SK-N-SH (cell line): ENCODE data around the gene PRRC2A. TPM values are rescaled to one million over a fixed set of nuclear protein-coding genes. Genes with fewer than 3 reads are reported as not detected.
A peak's percentile ranks its signal among the peaks of the same experiment; 100 is the strongest.

ENCODE experiments used
- CTCF ChIA-PET: fragments of 300-600, 350-600 bp; formaldehyde crosslinking; extraction: SDS; loops from one replicate; lab custom pipeline; 2021; lab: Yijun Ruan, JAX
- POLR2A ChIA-PET: fragments of 350-600 bp; sonication (Branson Sonifier 250); formaldehyde crosslinking; extraction: SDS; loops from one replicate; lab custom pipeline; 2020; ENCODE audit warnings: antibody characterized with exemption, inconsistent platforms; lab: Yijun Ruan, JAX
- DNase-seq: peaks from one replicate; pipeline ENCODE4 v3.0.0; 2012
- H2AFZ ChIP-seq: fragments of 200-600 bp; sonication (generic); 2 replicates; pipeline ENCODE4 v1.8.1; 2016; ENCODE audit warnings: antibody characterized with exemption, mild to moderate bottlenecking, low read depth
- H3F3A ChIP-seq: fragments of 200-600 bp; sonication (generic); replicated peaks from 2 replicates; pipeline ENCODE3; 2016; ENCODE audit warnings: antibody characterized with exemption, mild to moderate bottlenecking; ENCODE audit not compliant: insufficient read depth
- H3K27ac ChIP-seq, 2 experiments: fragments of 200-500 bp in 1 of 2; fragments of 200-600 bp in 1 of 2; sonication (Bioruptor generic) in 1 of 2; sonication (generic), shearing (Covaris generic) in 1 of 2; 2 replicates each; pipeline versions ENCODE4 v1.5.1 to v1.6.1; 2014 to 2016; ENCODE audit warnings: low read depth in 2 of 2, inconsistent platforms in 1 of 2, low read length in 1 of 2, mild to moderate bottlenecking in 1 of 2, mixed read lengths in 1 of 2
- H3K27me3 ChIP-seq: fragments of 200-600 bp; sonication (generic), shearing (Covaris generic); 2 replicates; pipeline ENCODE4 v1.6.1; 2016; ENCODE audit warnings: mixed run types; ENCODE audit not compliant: insufficient read depth
- H3K36me3 ChIP-seq, 2 experiments: fragments of 200-500 bp in 1 of 2; fragments of 200-600 bp in 1 of 2; sonication (Bioruptor generic) in 1 of 2; sonication (generic) in 1 of 2; replicated peaks in 1 of 2; 2 replicates each; pipeline versions ENCODE3 to v1.5.1; 2014 to 2016; ENCODE audit warnings: low read length in 1 of 2, mild to moderate bottlenecking in 1 of 2; ENCODE audit not compliant: insufficient read depth in 2 of 2, control insufficient read depth in 1 of 2
- H3K4me1 ChIP-seq, 2 experiments: fragments of 200-500 bp in 1 of 2; fragments of 200-600 bp in 1 of 2; sonication (Bioruptor generic) in 1 of 2; sonication (generic), shearing (Covaris generic) in 1 of 2; 2 replicates each; pipeline versions ENCODE4 v1.5.1 to v1.6.1; 2014 to 2016; ENCODE audit warnings: low read depth in 1 of 2, low read length in 1 of 2, mixed run types in 1 of 2; ENCODE audit not compliant: insufficient read depth in 2 of 2, control insufficient read depth in 1 of 2
- H3K4me2 ChIP-seq: fragments of 200-600 bp; sonication (generic), shearing (Covaris generic); 2 replicates; pipeline ENCODE4 v1.6.1; 2017; ENCODE audit warnings: mixed run types
- H3K4me3 ChIP-seq, 2 experiments: fragments of 200-500 bp in 1 of 2; fragments of 200-600 bp in 1 of 2; sonication (Bioruptor generic) in 1 of 2; sonication (generic), shearing (Covaris generic) in 1 of 2; 2 replicates each; pipeline versions ENCODE4 v1.5.1 to v1.8.1; 2014 to 2016; ENCODE audit warnings: low read depth in 2 of 2, inconsistent platforms in 1 of 2, low read length in 1 of 2, mild to moderate bottlenecking in 1 of 2, mixed read lengths in 1 of 2, moderate library complexity in 1 of 2
- H3K79me2 ChIP-seq: fragments of 200-600 bp; sonication (generic); 2 replicates; pipeline ENCODE4 v1.8.1; 2017; ENCODE audit warnings: mild to moderate bottlenecking; ENCODE audit not compliant: insufficient read depth
- H3K9ac ChIP-seq: fragments of 200-600 bp; sonication (generic); 2 replicates; pipeline ENCODE4 v1.6.1; 2017; ENCODE audit warnings: mixed run types
- H3K9me2 ChIP-seq: fragments of 200-600 bp; sonication (generic); 2 replicates; pipeline ENCODE4 v1.6.1; 2017; ENCODE audit warnings: mixed run types
- H3K9me3 ChIP-seq: fragments of 200-600 bp; sonication (generic); 2 replicates; pipeline ENCODE4 v1.6.1; 2017; ENCODE audit warnings: mixed run types, mild to moderate bottlenecking, moderate library complexity
- H4K20me1 ChIP-seq: fragments of 200-600 bp; sonication (generic); 2 replicates; pipeline ENCODE4 v1.6.1; 2017; ENCODE audit warnings: mild to moderate bottlenecking, mixed run types; ENCODE audit not compliant: insufficient read depth
- CHD2 ChIP-seq: fragments of 150-350 bp; IDR thresholded peaks from 2 replicates; pipeline ENCODE4 v1.6.1; 2018; ENCODE audit warnings: low read length; ENCODE audit not compliant: partially characterized antibody
- ELF1 ChIP-seq: IDR thresholded peaks from 2 replicates; pipeline ENCODE4 v1.4.0; 2012
- FOSL2 ChIP-seq: IDR thresholded peaks from 2 replicates; pipeline ENCODE4 v1.4.0; 2012; ENCODE audit warnings: low read depth, mild to moderate bottlenecking, moderate library complexity, borderline replicate concordance
- FOXM1 ChIP-seq: IDR thresholded peaks from 2 replicates; pipeline ENCODE4 v1.4.0; 2012; ENCODE audit warnings: low read depth, mild to moderate bottlenecking
- GABPA ChIP-seq: IDR thresholded peaks from 2 replicates; pipeline ENCODE4 v1.4.0; 2012; ENCODE audit warnings: low read depth, mild to moderate bottlenecking
- IRF3 ChIP-seq: fragments of 150-350 bp; IDR thresholded peaks from 2 replicates; pipeline ENCODE4 v1.6.1; 2016; ENCODE audit warnings: mild to moderate bottlenecking, low read depth, low read length
- JUND ChIP-seq: IDR thresholded peaks from 2 replicates; pipeline ENCODE4 v1.4.0; 2012
- MEF2A ChIP-seq: IDR thresholded peaks from 2 replicates; pipeline ENCODE4 v1.4.0; 2012; ENCODE audit warnings: low read depth, borderline replicate concordance
- MXI1 ChIP-seq: IDR thresholded peaks from 2 replicates; pipeline ENCODE4 v1.6.1; 2012; ENCODE audit warnings: mild to moderate bottlenecking, low read depth, low read length, improper control_type of control experiment
- NFIC ChIP-seq: IDR thresholded peaks from 2 replicates; pipeline ENCODE4 v1.4.0; 2012; ENCODE audit warnings: borderline replicate concordance
- RAD21 ChIP-seq: IDR thresholded peaks from 2 replicates; pipeline ENCODE4 v1.6.1; 2012; ENCODE audit warnings: mild to moderate bottlenecking, low read length
- RFX5 ChIP-seq: IDR thresholded peaks from 2 replicates; pipeline ENCODE4 v1.6.1; 2012; ENCODE audit warnings: mild to moderate bottlenecking, improper control_type of control experiment, low read length
- SIN3A ChIP-seq: IDR thresholded peaks from 2 replicates; pipeline ENCODE4 v1.6.1; 2012; ENCODE audit warnings: low read depth, mild to moderate bottlenecking, low read length, moderate library complexity, borderline replicate concordance
- SMC3 ChIP-seq: IDR thresholded peaks from 2 replicates; pipeline ENCODE4 v1.6.1; 2012; ENCODE audit warnings: low read depth, low read length, improper control_type of control experiment
- TAF1 ChIP-seq: IDR thresholded peaks from 2 replicates; pipeline ENCODE4 v1.6.1; 2012; ENCODE audit warnings: low read depth, mild to moderate bottlenecking, low read length, moderate library complexity, borderline replicate concordance
- TEAD4 ChIP-seq: IDR thresholded peaks from 2 replicates; pipeline ENCODE4 v1.4.0; 2012; ENCODE audit warnings: mild to moderate bottlenecking, borderline replicate concordance; ENCODE audit not compliant: insufficient read depth
- YY1 ChIP-seq: IDR thresholded peaks from 2 replicates; pipeline ENCODE4 v1.4.0; 2012; ENCODE audit warnings: low read depth, mild to moderate bottlenecking
- ZBTB33 ChIP-seq: IDR thresholded peaks from 2 replicates; pipeline ENCODE4 v1.4.0; 2012; ENCODE audit warnings: low read depth, borderline replicate concordance
- WGBS: methylation state at CpG from one replicate; pipeline ENCODE4 v1.1.6; 2017; ENCODE audit warnings: low lambda C conversion rate; 5-methylcytosine and 5-hydroxymethylcytosine counted together
- polyA plus RNA-seq, 3 experiments: library from polyadenylated mRNA; depleted of rRNA; stranded (reverse); fragments of >200 nt; gene quantifications; 2 replicates each; pipeline ENCODE4 v1.2.3, GENCODE V29; 2012

PRRC2A gene
- polyA plus RNA-seq, 1 of the 3 experiments (the other 2 are of a cell fraction): 76.1 TPM

- TF ChIP-seq SIN3A (peak; percentile 82; the same call in 1 of the 2 replicates), SMC3 (no peak), JUND (0 out of 2 replicates have a peak, but pooled peaks have one; percentile 8), RAD21 (peak; percentile 6; the same call in 1 of the 2 replicates), ZBTB33 (no peak), MEF2A (no peak), CHD2 (no peak), GABPA (peak; percentile 44), ELF1 (peak; percentile 81), FOXM1 (no peak), NFIC (no peak), TEAD4 (no peak), MXI1 (peak; percentile 69)
Measured at GRCh38 chr6:31660381-31661261, 40.1 kb downstream of the PRRC2A start, which contains the start of gene C6orf47 (continued).

- peaks cover 8% of the 10 kb centered on the region; the same call in 1 of the 2 replicates for H4K20me1 ChIP-seq
- peaks cover 27% of the 10 kb centered on the region for H3F3A ChIP-seq
- 86% methylated on average over 12 of the region's 12 CpGs for WGBS
- DNase-seq: no peak
- H3K36me3 ChIP-seq: peaks cover 14 to 15% of the 10 kb centered on the region in 2 experiments
- no peaks in the 10 kb centered on the region for H3K9me2 ChIP-seq
- peak overlapping the region; percentile 86; the same call in 1 of the 2 replicates for H3K9ac ChIP-seq
- H3K4me2 ChIP-seq: peak overlapping the region; percentile 97
- no peak overlapping the region for H2AFZ ChIP-seq
- H3K79me2 ChIP-seq: peaks cover 78% of the 10 kb centered on the region
- TF ChIP-seq NFIC: no peak
- no peak for TF ChIP-seq RFX5
- no peak for TF ChIP-seq YY1
- no peak for TF ChIP-seq TAF1
- TF ChIP-seq MXI1: no peak
- TF ChIP-seq IRF3: no peak
- no peak for TF ChIP-seq FOSL2
- no peak for TF ChIP-seq TEAD4
- TF ChIP-seq SMC3: no peak
- no peaks in the 10 kb centered on the region for H3K27me3 ChIP-seq
- peaks cover 22 to 35% of the 10 kb centered on the region in 2 experiments; a peak in 2 of 4 replicates for H3K4me1 ChIP-seq
- ChIA-PET POLR2A (interaction anchor here (0.5 to 2.3 kb wide), 7 partner anchors 10 to 174 kb away, joined by 3 to 16 read pairs (median 4); partner anchors contain the start of genes ABHD16A and BAG6), CTCF (interaction anchor here (0.8 to 2.0 kb wide), 5 partner anchors 10 to 202 kb away, joined by 3 to 9 read pairs (median 6); partner anchors contain the start of gene BAG6)
- peak overlapping the region in 1 of 2 experiments; percentile 85; a peak in 2 of 4 replicates for H3K4me3 ChIP-seq
- H3K27ac ChIP-seq: peak overlapping the region; percentile 67 to 82; a peak in 3 of 4 replicates
- H3K9me3 ChIP-seq: no peaks in the 10 kb centered on the region
Measured at GRCh38 chr6:31661262-31662123, 41.0 kb downstream of the PRRC2A start.
